NCI-H2196 (cell line): ENCODE results near the gene KCP.

Source experiments
- DNase-seq: peaks from one replicate; lab custom pipeline; 2025; ENCODE audit not compliant: unreplicated experiment; lab: John Stamatoyannopoulos, UW

The KCP gene

GRCh38 chr7:128831178-128831993 lies 79.1 kb downstream of the KCP start:
- no peak for DNase-seq

DNA sequence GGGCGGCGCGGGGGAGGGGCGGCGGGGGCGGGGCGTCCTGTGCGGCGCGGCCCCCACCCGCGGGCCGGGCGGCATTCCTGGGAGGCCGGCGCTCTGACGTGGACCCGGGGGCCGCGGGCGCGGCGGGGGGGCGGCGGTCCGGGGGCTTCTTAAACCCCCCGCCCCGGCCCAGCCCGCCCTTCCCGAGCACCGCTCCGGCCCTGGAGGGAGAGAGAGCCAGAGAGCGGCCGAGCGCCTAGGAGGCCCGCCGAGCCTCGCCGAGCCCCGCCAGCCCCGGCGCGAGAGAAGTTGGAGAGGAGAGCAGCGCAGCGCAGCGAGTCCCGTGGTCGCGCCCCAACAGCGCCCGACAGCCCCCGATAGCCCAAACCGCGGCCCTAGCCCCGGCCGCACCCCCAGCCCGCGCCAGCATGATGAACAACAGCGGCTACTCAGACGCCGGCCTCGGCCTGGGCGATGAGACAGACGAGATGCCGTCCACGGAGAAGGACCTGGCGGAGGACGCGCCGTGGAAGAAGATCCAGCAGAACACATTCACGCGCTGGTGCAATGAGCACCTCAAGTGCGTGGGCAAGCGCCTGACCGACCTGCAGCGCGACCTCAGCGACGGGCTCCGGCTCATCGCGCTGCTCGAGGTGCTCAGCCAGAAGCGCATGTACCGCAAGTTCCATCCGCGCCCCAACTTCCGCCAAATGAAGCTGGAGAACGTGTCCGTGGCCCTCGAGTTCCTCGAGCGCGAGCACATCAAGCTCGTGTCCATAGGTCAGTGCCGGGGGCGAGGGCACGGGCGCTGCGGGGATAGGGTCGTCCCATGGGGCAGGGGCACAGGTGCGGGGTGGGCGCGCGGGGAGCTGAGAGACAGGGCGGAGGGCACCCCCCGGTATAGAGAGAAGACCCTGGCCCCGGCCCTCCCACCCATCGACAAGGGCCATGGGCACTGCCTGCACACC lies 80.0 kb downstream of the KCP start, which contains the start of gene FLNC:
Gene FLNC, plus strand, starts transcription at position 176 of the 947 bp plus-strand sequence. Its CDS starts 232 bp downstream, at position 408.
- DNase-seq: no peak

DNA sequence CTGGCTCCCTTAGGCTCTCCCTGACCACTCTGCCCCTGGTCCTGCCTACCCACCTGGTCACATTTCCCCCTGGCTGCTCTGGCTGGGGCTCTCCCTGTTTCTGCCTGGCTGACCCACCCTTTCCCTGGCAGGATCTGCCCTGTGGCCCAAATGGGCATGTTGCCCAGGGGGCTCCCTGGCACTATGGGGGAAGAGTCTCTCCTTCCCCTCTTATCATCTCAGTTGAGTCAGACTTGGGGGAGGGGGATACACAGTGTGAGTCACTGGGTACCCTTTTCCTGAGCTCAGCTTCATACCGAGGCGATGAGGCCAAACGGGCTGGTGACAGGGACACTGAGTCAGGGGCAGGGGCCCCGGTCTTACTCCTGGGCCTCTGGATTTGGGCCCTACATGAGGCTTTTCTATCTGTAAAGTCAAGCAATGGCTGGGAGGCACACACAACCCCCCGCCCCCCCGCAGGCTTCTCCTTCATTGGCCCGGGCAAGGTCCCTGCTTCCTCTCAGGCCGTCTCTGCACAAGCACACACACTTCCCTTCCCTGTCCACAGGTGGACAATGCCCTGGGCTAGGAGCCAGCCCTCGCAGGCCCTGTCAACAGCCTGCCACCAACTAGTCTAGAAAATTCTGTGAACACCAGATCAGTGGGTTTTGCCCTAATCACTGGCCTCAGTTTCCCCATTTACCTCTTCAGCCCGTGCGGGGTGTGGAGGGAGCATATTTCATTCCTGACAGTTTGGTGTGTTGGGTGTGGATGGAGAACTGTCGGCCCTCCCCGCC lies 80.9 kb downstream of the KCP start:
- peak; percentile 5 for DNase-seq

DNA sequence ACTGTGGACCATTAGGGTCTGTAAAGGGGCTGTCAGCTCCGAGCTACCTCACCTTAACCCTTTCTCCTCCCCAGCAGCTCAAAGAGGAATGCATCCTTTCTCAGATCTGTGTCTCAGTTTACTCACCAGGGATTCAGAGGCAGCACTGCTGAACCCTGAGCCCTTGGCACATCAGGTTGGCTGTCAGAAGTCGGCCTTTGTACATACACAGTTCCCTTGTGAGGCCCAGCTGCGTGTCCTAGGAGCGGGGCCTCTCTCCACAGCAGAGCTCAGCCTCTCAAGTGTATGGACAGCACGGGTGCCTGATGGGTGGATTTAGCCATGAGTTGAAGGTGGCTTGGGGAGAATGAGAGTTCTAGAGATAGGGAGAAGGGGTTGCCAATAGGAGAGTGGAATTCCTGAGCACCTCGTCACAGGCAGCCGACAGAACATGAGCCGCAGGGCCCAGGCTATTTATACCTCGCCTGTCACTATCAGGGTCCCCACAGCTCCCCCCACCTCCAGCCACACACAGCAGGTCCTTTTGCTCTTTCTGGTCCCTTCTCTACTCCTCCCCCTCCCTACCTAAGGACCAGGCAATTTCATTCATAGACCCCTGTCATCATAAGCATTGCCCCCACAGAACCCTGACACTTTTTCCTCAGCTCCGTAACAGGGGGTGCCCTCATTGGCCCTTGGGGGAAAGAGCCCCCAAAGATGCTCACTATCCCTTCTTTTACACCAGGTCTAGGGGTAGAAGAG lies 82.4 kb downstream of the KCP start:
- DNase-seq: no peak

- DNase-seq: no peak
Observed at GRCh38 chr7:128827248-128827958, 83.1 kb downstream of the KCP start.

DNA sequence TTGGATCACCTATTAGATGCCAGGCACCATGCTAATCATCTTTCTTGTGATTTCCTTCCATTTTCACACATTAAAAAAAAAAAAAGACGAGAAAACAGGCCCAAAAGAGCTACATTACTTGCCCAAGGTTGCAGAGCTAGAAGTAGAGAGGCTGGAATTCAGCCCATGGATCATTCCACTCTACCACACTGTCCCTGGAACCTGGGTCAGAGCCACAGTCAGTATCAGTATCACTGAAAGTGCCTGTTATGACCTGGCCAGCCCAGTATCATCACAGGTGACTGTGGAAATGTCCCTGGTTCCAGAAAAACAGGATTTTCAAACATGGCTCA lies 83.6 kb downstream of the KCP start:
- DNase-seq: no peak
